Natural killer cell (primary cell): ENCODE measurements around the gene TTC28. TPM values are rescaled to one million over a fixed set of nuclear protein-coding genes. Genes with fewer than 3 reads are reported as not detected.

Experiments
- ATAC-seq, 3 donors: fragments of 150-1000 bp in 2 of 3; fragments of 200-7000 bp in 1 of 3; cut with Tn5 transposase; 1 replicate in 1 of 3; 2 replicates in 2 of 3; pipeline ENCODE4 v1.10.0; 2021; ENCODE audit warnings: mild to moderate bottlenecking in 2 of 3, moderate library complexity in 2 of 3
- DNase-seq, 2 donors: peaks; one replicate each; pipeline versions ENCODE4 v3.0.0 to v3.0.0-alpha.2; 2013 to 2021; ENCODE audit warnings: mixed read lengths in 1 of 2
- H3K27ac ChIP-seq: one replicate; pipeline ENCODE4 v1.5.1; 2013; ENCODE audit warnings: mild to moderate bottlenecking, low read length
- H3K27me3 ChIP-seq: one replicate; pipeline ENCODE4 v1.6.1; 2013; ENCODE audit warnings: low read length; ENCODE audit not compliant: control insufficient read depth, insufficient read depth
- H3K36me3 ChIP-seq: one replicate; pipeline ENCODE4 v1.6.1; 2013; ENCODE audit warnings: low read length; ENCODE audit not compliant: control insufficient read depth, insufficient read depth
- H3K4me1 ChIP-seq: one replicate; pipeline ENCODE4 v1.6.1; 2013; ENCODE audit warnings: low read length; ENCODE audit not compliant: control insufficient read depth, insufficient read depth
- H3K4me3 ChIP-seq: one replicate; pipeline ENCODE4 v1.5.1; 2013; ENCODE audit warnings: low read length
- H3K9me3 ChIP-seq: one replicate; pipeline ENCODE4 v1.6.1; 2013; ENCODE audit warnings: low read length; ENCODE audit not compliant: control insufficient read depth, insufficient read depth
- H3K27ac Mint-ChIP-seq, 2 donors: one replicate each; pipeline ENCODE4 v1.8.0; 2022; ENCODE audit warnings: mild to moderate bottlenecking in 2 of 2, mixed read lengths in 2 of 2, moderate library complexity in 1 of 2
- H3K27me3 Mint-ChIP-seq, 2 donors: one replicate each; pipeline ENCODE4 v1.8.0; 2022; ENCODE audit warnings: low read depth in 2 of 2, mixed read lengths in 2 of 2
- H3K36me3 Mint-ChIP-seq: one replicate; pipeline ENCODE4 v1.8.0; 2022; ENCODE audit warnings: mixed read lengths
- H3K4me1 Mint-ChIP-seq, 2 donors: one replicate each; pipeline ENCODE4 v1.8.0; 2022; ENCODE audit warnings: mixed read lengths in 2 of 2
- H3K4me3 Mint-ChIP-seq: one replicate; pipeline ENCODE4 v1.8.0; 2022; ENCODE audit warnings: mild to moderate bottlenecking, moderate library complexity, mixed read lengths
- H3K9me3 Mint-ChIP-seq, 2 donors: one replicate each; pipeline ENCODE4 v1.8.0; 2022; ENCODE audit warnings: mixed read lengths in 2 of 2
- CTCF ChIP-seq: fragments of 200-600 bp; IDR thresholded peaks from one replicate; pipeline ENCODE4 v1.8.0; 2022; ENCODE audit warnings: antibody characterized with exemption
- WGBS: methylation state at CpG from one replicate; pipeline ENCODE4 v1.1.7; 2013; ENCODE audit warnings: missing lambda C conversion rate; ENCODE audit not compliant: insufficient coverage; 5-methylcytosine and 5-hydroxymethylcytosine counted together
- intact Hi-C: fragments of 100-400 bp; cut with micrococcal nuclease; formaldehyde crosslinking; loops from one replicate; pipeline ENCODE4 v1.14.2; 2022
- total RNA-seq, 4 donors: library from RNA; stranded (reverse); fragments of 120-200 nt in 1 of 4; gene quantifications; one replicate each; pipeline versions ENCODE4 v1.2.3 to v1.2.4, GENCODE V29; 2013 to 2022

Gene TTC28
- total RNA-seq, 3 donors from 2014 or later (not counting 1 experiment from before 2014, with no cell fraction given): 4.1 to 10.0 (median 8.6) TPM

GRCh38 chr22:27987557-27987956 lies 692.1 kb downstream of the TTC28 start:
- Mint-ChIP-seq H3K27me3 (no peaks in the 10 kb centered on the region), H3K4me1 (peaks cover 0 to 5% of the 10 kb centered on the region in 2 donors), H3K9me3 (no peaks in the 10 kb centered on the region), H3K36me3 (no peaks in the 10 kb centered on the region), H3K4me3 (no peak overlapping the region), H3K27ac (no peak overlapping the region)
- intact Hi-C loops: no loop called here
- TF ChIP-seq CTCF: no peak
- 15% methylated on average over 6 of the region's 6 CpGs for WGBS
- Histone ChIP-seq H3K4me3 (no peak overlapping the region), H3K9me3 (no peaks in the 10 kb centered on the region), H3K36me3 (no peaks in the 10 kb centered on the region), H3K27ac (no peak overlapping the region), H3K27me3 (no peaks in the 10 kb centered on the region), H3K4me1 (peaks cover 6% of the 10 kb centered on the region)
- ATAC-seq (no peak), DNase-seq (no peak)

DNA sequence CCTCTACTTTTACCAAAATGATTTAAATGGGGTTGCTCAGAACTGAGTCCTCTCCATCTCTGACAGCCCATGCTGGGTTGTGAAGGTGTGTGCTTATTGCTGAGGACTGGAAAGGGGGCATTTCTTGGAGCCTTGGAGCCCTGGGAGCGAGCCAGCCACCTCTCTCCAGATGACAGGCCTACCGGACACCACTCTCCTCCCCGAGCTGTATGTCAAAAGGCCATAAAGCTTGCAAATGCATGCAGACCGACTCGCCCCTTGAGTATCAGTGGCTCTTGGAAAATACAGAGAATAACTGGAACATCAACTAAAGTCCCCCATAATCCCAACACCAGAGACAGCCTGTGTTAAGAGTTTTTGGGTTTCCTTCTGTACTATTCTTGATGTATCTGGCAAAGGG lies 692.7 kb downstream of the TTC28 start:
- WGBS: 89% methylated on average over 5 of the region's 5 CpGs
- Mint-ChIP-seq H3K27ac (no peak overlapping the region), H3K36me3 (no peaks in the 10 kb centered on the region), H3K27me3 (no peaks in the 10 kb centered on the region), H3K4me1 (peaks cover 0 to 5% of the 10 kb centered on the region in 2 donors), H3K4me3 (no peak overlapping the region), H3K9me3 (no peaks in the 10 kb centered on the region)
- Histone ChIP-seq H3K27ac (no peak overlapping the region), H3K36me3 (no peaks in the 10 kb centered on the region), H3K4me3 (no peak overlapping the region), H3K4me1 (peaks cover 6% of the 10 kb centered on the region), H3K9me3 (no peaks in the 10 kb centered on the region), H3K27me3 (no peaks in the 10 kb centered on the region)
- ATAC-seq (no peak), DNase-seq (no peak)
- intact Hi-C loops: no loop called here
- TF ChIP-seq CTCF: no peak

DNA sequence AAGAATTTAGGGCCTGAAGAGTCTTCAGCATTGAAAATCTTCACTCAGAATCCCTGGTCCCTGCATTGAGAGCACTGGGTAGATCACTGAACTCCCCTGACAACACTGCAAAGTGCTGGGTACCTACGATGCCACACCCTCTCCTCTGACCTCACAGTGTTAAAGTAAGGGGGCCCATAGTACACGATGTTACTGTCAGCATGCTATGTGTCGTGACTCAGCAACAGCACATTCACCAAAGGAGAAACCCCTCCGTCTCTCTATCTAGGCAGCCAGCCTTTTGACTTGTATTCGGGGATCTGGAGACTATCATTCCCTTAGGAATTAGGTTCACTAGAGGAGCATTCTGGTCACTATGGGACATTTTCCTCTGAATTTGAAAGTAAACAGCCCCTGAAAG lies 693.2 kb downstream of the TTC28 start:
- WGBS: 89% methylated on average over 5 of the region's 5 CpGs
- H3K27ac Mint-ChIP-seq: no peak overlapping the region
- H3K4me1 Mint-ChIP-seq: peaks cover 0 to 5% of the 10 kb centered on the region in 2 donors

More for the DNA sequence above, 693.2 kb downstream of the TTC28 start:
- no peaks in the 10 kb centered on the region for H3K9me3 ChIP-seq
- TF ChIP-seq CTCF: no peak
- H3K27ac ChIP-seq: no peak overlapping the region
- Mint-ChIP-seq H3K4me3 (no peak overlapping the region), H3K27me3 (no peaks in the 10 kb centered on the region), H3K9me3 (no peaks in the 10 kb centered on the region), H3K36me3 (no peaks in the 10 kb centered on the region)
- H3K4me1 ChIP-seq: peaks cover 6% of the 10 kb centered on the region
- H3K4me3 ChIP-seq: no peak overlapping the region
- DNase-seq (no peak), ATAC-seq (no peak)
- no peaks in the 10 kb centered on the region for H3K36me3 ChIP-seq
- intact Hi-C loops: no loop called here
- H3K27me3 ChIP-seq: no peaks in the 10 kb centered on the region
